HPDE6-E6E7 (cell line): Measurements from ENCODE around the gene SYT17.

ENCODE experiments used
- DNase-seq: peaks from one replicate; pipeline ENCODE4 v3.0.0; 2011; ENCODE audit warnings: missing footprints; ENCODE audit errors: extremely low spot score

Gene SYT17, protein sequence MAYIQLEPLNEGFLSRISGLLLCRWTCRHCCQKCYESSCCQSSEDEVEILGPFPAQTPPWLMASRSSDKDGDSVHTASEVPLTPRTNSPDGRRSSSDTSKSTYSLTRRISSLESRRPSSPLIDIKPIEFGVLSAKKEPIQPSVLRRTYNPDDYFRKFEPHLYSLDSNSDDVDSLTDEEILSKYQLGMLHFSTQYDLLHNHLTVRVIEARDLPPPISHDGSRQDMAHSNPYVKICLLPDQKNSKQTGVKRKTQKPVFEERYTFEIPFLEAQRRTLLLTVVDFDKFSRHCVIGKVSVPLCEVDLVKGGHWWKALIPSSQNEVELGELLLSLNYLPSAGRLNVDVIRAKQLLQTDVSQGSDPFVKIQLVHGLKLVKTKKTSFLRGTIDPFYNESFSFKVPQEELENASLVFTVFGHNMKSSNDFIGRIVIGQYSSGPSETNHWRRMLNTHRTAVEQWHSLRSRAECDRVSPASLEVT

DNA sequence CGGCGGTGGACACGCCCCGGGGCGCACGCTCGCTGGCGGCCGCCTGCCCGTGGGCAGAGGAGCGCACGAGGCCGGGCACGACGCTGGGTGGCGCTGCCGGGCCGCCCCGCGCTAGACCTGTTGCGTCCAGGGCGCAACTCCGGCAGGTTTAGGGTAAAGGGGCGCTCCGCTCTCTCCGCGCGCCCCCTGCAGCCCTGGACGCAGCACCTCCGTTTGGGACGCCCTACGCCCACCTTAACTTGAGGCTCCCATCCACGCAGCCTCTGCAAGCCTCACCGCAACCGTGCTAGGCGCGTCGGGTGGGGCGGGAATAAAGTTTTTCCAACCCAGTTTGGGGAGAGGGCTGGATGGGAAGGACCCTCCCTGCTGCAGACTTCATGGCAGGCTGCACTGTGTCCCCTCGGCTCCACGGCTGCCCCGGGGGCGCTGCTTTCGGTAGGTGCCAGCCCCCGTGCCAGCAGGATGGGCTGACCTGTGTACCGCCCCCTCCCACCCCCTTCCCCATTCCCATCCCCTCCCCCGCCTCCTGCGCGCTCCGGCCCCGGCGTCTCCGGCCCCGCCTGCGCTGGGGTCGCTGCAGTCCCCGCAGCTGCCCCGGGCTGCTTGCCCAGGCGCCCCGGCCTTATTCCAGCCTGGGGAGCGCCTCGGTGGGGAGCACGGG lies at the start of gene SYT17:
SYT17 (plus strand) TSS at position 531 of the 661 bp plus-strand sequence. CDS start 407 bp downstream, outside the sequence.
- DNase-seq: peak; percentile 75

DNA sequence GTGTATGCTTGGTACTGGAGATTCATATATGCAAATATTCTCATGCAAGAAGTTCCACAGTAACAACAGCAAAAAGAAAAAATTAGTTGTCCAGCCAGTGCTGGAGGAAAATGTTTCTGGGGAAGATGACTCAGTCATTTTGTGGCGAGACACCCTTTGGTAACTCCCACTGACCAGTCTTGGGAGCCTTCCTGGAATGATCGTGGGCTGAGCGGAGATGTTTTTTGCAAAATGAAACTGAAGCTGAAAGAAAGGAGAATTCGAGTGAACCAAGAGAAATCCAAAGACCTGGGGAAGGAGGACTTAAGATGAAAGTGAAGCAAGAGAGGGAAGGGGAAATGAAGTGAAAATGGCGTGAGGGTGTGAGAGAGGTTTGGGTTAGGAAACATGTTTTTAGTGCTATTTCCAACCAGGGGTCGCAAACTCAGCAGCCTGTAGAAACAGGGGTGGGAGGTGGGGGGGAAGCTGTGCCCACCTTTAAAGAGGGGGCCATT lies 49.1 kb upstream of the SYT17 start:
- peak; percentile 75 for DNase-seq

DNA sequence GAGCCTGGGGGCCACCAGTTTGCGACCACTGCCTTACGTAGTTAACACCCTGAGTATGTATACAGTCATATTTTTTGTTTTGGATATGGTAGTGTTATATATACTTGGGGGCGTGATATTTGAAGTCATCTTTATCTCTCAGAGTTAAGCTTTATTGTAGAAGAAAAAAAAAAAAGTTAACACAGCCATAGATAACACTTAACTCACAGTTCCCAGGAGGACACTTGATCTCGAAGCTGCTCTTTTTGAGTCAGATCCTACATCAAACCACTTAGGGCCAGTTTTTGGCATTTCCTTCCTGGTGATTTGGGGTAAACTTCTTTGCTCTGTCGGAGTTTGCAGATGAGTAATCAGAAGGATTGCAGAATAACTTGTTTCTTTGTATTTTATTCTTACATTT lies 48.5 kb upstream of the SYT17 start:
- no peak for DNase-seq

DNA sequence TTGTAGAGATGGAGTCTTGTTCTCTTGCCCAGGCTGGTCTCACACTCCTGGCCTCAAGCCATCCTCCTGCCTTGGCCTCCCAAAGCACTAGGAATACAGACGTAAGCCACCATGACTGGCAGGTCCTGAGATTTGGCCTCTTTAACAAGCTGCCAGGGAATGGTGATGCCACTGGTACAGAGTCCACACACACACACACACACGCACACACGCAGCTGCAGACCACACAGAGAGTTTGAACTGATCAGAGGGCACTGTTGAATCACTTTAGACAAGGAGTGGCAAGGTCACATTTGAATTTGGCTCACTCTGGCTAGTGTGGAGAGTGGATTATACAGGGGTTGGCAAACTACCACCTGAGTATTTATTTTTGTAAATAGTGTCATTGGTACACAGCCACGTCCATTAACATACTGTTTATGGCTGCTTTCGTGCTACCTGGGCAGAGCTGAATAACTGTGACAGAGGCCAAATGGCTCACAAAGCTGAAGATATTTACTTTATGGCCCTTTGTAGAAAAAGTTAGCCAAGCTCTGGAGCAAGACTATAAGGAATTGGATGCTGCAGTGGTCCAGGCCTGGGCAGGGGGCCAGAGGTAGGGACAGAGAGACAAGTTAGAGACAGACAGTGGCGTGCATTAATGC lies 44.4 kb upstream of the SYT17 start:
- no peak for DNase-seq

DNA sequence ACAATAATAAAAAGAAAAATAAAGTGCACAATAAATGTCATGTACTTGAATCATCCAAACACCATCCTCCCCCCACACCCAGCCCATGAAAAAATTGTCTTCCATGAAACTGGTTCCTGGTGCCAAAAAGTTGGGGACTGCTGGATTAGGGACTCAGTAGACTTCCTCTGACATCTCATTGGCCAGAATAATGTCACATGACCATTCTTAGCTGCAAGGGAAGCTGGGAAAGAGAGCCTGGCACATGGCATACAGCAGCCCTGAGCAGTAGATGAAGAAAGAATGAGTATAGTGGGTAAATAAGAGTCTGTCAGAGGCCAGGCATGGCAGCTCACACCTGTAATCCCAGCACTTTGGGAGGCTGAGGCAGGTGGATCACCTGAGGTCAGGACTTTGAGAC lies 41.7 kb upstream of the SYT17 start:
- no peak for DNase-seq

DNA sequence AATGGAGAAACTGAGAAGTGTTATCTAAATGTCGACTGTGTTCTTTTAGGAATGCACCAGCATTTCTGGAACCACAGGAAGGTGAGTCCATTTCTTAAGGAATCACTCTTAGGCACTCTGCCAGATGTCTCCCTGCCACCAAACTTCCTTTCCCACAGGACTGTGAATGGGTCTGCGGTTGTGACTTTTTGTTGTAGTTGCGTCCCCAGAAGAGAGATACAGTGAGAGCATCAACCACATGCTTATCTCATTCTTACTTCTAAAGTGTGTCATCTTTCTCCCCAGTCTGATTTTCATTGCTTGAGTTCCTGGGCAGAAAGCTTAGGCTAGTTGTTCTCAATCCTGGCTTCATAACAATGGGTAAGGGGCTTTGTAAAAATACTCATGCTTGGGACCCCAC lies 40.8 kb upstream of the SYT17 start:
- DNase-seq: no peak

DNA sequence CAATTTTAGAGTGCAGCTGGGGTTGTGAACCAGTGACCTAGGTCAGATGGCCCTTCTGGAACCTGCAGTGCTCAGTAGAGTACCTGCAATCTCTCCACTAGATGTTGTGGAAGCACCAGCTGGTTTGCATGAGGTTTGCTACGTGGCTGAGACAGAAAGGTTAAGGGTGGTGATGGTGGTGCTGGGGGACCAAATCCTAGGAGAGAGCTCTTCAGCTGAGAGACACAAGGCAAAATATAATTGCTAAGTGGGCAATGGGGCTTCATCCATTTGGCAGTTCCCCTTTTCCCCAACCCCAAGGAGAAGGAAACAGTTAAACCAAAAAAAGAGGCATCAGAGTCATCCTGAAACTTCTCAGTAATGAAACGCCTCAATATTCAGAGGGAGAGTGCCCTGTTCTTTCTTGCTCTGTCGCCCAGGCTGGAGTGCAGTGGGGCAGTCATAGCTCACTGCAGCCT lies 40.3 kb upstream of the SYT17 start:
- DNase-seq: no peak

DNA sequence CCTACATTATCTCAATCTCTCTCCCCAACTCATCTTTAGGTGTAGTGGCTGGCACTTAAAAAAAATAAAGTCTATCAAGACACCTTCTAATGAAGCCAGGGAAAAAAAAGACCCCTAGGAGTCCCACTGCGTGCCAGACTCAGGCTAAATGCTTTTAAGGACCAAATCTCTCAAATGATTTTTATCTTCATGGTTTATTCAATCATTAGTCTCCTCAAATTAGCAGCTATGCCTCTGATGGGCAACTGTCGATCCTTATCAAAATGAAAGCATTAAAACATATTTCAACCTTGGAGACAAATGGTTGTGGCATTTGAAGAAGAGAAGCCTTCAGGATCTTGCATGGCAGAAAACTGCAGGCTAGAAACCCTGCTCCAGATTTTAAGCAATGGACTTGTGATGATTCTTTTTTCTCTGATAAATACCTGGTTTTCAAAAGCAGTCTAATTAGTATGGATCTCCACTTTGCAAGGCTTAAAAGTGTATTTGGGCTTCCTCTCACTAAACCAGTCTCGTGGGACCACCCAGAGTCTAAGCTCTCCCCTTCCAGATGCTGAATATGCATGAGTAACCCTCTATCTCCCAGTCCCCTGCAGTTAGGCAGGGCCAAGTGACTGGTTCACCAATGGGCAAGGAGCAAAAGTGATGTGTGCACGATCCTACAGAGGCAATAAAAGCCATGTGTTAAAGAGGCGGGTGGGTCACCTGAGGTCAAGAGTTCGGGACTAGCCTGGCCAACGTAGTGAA lies 39.4 kb upstream of the SYT17 start:
- DNase-seq: no peak

DNA sequence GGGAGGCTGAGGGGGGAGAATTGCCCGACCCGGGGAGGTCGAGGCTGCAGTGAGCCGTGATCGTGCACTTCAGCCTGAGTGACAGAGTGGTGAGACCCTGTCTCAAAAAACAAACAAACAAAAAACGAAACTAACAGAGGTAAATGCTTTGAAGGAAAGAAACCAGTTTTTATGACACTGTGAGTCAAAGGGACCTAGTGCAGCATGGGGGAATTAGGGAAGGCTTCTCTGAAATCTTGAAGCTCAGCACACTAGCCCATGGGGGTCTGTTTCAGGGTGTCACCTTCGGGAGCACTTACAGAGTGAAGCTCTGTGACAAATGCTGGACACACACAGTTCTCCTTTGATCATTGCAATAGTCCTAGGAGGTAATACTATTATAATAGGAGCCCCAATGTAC lies 37.7 kb upstream of the SYT17 start:
- DNase-seq: no peak

DNA sequence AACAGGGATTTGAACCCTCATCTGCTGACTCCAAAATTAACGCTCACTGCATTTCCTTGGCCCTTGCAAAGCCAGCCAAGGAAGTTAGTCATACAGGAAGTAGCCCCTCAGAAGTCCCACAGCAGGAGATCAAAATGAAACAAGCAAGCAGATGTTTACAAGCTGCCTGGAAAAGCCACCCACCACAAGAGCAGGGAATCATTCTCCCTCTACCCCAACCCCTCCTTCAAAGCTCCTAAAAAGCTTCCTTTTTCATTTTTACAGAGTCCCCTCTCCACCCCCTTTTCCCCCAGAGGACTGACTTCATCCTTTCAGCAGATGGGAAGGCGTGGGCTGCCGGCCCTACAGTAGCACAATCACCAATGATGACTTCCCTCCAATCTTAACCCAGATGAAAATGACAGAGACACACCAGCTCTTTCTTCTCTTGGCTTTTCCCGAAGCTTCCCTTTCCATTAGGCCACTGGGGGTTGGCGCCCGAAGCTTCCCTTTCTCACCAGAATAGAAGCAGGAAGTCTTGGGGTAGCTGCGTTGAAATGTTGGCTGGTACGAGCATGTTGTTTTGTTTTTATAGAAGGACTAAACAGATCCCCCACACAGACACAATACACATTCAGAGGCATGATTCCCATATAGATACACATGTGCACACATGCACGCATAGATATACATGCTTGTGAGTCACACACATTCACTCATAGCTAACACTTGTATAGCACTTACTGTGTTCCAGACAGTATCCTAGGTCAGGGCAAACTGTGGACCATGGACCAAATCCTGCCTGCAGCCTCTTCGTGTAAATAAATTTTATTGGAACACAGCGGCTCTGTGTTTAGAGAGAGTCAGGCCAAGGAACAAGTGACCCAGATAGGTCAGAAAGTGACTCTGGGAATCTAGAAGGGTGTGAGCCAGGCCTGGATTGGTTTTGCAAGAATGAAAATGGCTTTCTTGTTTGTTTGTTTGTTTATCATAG lies 36.9 kb upstream of the SYT17 start:
- no peak for DNase-seq

DNA sequence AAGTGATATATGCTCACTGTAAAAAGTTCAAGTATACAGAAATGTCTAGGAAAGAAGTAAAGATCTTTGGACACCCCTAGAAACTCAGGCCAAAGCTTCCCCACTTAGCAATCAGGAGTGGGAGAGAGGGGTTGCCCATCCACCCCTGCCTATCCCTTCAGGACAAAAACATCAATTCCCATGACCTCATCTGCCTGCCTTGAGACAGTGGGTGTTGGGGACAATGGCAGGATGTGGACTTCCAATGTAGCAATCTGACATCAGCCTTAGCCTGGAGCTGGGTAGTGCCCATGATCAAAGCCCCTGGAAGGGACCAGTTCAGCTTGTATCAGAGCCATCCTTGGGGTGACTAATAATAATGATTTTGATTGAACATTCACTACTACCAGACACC lies 36.2 kb upstream of the SYT17 start:
- no peak for DNase-seq

DNA sequence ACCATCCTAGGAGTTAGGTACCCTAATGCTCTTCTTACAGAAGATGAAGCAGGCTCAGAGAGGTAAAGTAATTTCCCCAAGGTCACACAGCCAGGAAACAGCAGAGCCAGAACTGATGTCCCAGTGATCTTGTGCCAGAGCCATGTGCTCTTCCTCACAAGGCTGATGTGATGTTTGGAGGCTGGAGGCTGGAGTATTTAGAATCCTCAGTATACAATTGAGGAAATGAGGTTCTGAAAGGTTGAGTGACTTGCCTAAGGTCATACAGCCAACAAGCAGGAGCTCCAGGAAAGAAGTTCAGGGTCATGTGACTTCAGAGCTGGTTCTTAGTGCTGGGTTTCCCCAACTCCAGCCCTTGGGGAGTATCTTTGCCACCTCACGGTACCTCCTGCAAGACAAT lies 35.8 kb upstream of the SYT17 start:
- DNase-seq: no peak

DNA sequence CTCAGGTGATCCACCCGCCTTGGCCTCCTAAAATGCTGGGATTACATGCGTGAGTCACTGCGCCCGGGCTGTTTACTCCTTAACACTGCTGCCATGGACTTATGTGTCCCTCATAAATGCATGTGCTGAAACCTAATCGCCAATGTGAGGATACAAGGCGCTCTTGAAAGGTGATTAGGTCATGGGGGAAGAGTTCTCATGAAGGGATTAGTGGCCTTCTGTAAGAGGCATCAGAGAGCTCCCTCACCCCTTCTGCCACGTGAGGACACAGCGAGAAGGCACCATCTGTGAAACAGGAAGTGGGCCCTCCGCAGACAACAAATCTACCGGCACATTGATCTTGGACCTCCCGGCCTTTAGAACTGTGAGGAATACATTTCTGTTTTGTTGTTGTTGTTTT lies 35.1 kb upstream of the SYT17 start:
- DNase-seq: no peak

DNA sequence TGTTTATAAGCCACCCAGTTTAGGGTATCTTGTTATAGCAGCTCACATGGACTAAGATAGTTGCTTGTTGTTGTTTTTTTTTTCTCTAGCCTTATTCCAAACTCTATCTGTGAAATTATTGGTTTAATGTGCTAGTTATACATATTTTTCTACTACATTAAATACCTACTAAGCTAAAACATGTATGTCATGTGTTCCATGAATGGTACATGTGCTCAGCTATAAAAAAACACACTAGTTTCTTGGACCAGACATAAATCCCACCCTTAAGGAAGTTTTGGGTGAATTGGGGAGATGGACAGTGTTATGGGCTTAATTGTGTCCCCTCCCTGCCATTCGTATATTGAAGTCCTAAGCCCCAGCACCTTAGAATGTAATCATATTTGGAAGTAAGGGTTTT lies 34.4 kb upstream of the SYT17 start:
- no peak for DNase-seq

DNA sequence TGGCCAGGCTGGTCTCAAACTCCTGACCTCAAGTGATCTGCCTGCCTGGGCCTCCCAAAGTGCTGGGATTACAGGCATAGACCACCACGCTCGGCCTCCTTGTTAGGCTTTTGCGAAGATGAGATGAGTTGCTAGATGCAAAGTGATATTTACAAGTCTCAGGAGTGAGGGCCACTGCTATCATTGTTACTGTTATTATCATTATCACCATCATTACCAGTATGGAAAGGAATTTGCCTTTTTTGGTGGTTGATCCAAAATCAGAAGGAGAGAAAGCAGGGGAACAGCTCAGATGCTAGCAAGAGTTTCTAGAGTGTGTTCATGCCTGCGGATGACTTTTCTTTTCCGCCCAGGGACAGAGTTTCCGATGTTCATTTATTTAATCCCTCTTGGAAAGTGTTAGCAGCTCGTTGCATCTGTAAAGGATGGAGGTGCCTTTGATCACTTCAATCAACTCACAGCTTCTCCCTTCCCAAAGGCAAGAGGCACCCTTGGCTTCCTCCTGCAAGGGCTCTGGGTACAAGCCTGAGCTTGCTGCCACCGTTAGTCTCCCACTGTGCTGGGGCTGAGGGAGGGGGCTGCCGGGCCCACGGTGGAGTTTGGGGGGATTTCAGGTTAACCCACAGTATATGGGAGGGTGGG lies 32.7 kb upstream of the SYT17 start:
- no peak for DNase-seq

DNA sequence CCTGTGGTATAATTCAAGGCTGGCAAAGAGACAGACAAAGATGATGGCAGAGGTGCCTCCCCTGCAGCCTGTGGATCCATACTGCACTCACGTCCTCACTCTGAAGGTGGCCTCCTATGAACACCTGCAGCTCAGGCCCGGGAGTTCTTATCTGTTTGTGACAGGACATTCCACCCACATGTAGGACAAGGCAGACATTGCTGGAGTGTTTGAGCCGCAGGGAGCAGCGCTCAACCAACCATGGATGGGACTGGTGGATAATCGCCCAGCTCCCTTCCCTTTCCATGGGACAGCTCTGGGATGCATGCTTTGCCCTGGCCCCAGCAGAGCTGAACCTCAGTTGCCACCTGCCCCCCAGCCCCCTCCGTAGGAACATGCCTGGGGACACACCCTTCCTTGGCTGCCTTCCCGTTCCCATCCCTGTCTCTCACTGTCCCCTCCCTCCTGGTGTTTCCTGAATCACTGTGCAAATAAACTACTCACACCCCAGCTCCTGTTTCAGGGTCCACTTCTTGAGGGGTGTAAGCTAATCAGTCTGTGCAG lies 32.1 kb upstream of the SYT17 start:
- DNase-seq: peak; percentile 72

DNA sequence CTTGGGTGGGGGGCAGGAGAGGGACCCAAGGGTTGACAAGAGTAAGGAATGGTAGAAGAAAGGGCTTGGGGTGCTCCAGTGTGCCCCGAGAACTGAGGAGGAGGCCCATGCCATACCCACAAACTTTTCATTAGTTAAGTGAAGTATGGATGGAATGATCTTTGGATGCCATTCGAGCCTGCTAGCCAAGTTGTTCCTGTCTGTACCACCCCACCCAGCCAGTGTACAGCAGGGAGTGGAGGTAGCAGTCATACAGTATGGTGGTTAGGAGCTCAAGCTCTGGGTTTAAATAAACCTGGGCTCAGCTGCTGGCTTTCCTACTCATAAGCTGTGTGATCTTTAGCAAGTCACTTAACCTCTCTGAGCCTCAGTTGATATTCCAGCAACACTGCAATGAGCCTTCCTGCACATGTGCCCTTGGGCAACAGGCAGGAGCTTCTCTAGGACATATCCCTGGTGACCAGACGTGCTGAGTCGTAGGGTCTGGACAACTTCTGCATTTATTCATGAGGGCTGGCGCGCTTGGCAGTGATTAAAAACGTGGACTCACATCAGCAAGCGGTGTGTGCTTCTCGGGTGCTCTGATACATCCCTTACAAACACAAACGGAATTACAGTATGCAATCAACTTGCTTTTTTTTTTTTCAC lies 31.4 kb upstream of the SYT17 start:
- no peak for DNase-seq

DNA sequence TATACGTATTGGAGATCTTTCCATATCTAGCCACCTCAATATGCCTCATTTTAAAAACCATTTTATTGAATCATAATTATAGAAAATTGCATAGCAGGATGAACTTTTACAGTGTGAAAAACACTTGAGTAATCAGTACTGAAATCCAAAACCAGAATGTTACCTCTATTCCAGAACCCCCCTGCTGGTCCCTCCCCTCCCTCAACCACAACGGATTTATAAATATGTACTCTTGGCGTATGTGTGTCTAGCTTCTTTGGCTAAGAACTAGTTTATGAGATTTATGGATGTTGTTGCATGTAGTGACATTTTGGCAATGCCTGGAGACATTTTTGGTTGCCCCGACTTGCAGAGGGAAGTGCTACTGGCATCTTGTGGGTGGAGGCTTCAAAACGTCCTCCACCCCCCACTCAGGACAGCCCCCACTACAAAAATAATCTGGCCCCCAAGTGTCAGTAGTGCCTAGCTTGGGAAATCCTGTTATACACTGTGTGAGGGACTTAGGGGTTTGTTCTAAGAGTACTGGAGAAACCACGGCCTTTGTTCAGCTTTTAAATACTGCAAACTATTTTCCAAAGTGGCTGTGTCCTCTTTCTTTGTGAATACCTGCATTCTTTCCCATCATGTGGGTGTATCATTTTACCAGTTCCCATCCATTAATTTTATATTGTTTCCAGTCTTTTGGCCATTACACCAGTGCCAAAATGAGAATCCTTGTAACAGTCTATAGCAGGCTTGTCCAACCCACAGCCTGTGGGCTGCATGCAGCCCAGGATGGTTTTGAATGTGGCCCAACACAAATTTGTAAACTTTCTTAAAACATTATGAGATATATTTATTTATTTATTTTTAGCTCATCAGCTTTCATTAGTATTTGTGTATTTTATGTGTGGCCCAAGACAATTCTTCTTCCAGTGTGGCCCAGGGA lies 30.6 kb upstream of the SYT17 start:
- DNase-seq: no peak
